GM21723 (cell line): ENCODE results near the gene VSIR.

Experiments
- ATAC-seq: cut with Tn5 transposase; IDR thresholded peaks from one replicate; pipeline ENCODE4 v1.9.1; 2021; ENCODE audit warnings: mild to moderate bottlenecking, moderate library complexity; ENCODE audit not compliant: unreplicated experiment

The VSIR gene

GRCh38 chr10:71716426-71716825, 56.9 kb downstream of the VSIR start:
- ATAC-seq = no peak

- ATAC-seq = no peak
Measured at GRCh38 chr10:71715860-71716259, 57.5 kb downstream of the VSIR start.

- ATAC-seq = no peak
Measured at GRCh38 chr10:71715026-71715425, 58.3 kb downstream of the VSIR start.

- no peak for ATAC-seq
Measured at GRCh38 chr10:71714592-71714991, 58.7 kb downstream of the VSIR start.

GRCh38 chr10:71714031-71714410, 59.3 kb downstream of the VSIR start:
- ATAC-seq = no peak

GRCh38 chr10:71713135-71714030, 59.9 kb downstream of the VSIR start:
- no peak for ATAC-seq

- no peak for ATAC-seq
Measured at GRCh38 chr10:71712572-71713134, 60.7 kb downstream of the VSIR start.

- ATAC-seq = no peak
Measured at GRCh38 chr10:71712170-71712569, 61.1 kb downstream of the VSIR start.

- ATAC-seq = no peak
Measured at GRCh38 chr10:71711052-71711623, 62.2 kb downstream of the VSIR start.

GRCh38 chr10:71710519-71710918, 62.8 kb downstream of the VSIR start:
- ATAC-seq = no peak

- ATAC-seq = no peak
Measured at GRCh38 chr10:71708897-71709882, 64.1 kb downstream of the VSIR start.

GRCh38 chr10:71708301-71708703, 65.0 kb downstream of the VSIR start:
- no peak for ATAC-seq

- ATAC-seq = no peak
Measured at GRCh38 chr10:71707240-71707789, 66.0 kb downstream of the VSIR start.

- ATAC-seq = no peak
Measured at GRCh38 chr10:71706216-71707121, 66.9 kb downstream of the VSIR start.

- no peak for ATAC-seq
Measured at GRCh38 chr10:71705582-71705981, 67.7 kb downstream of the VSIR start.

GRCh38 chr10:71704816-71705215, 68.5 kb downstream of the VSIR start:
- ATAC-seq = no peak

GRCh38 chr10:71703577-71703976, 69.7 kb downstream of the VSIR start:
- no peak for ATAC-seq

GRCh38 chr10:71701496-71702132, 71.7 kb downstream of the VSIR start:
- no peak for ATAC-seq

GRCh38 chr10:71700731-71701368, 72.5 kb downstream of the VSIR start:
- ATAC-seq = no peak
